ENCODE data around the gene COX7A1.
A peak's percentile ranks its signal among the peaks of the same experiment; 100 is the strongest.

The COX7A1 gene

GRCh38 chr19:36125557-36125956 lies 26.7 kb downstream of the COX7A1 start:
- Histone ChIP-seq H3K4me3 (ENCODE audit: low read length) (no peak overlapping the region), H3K4me1 (ENCODE audit: control insufficient read depth, insufficient read depth, low read length) (no peaks in the 10 kb centered on the region), H3K27me3 (ENCODE audit: control insufficient read depth, insufficient read depth, low read length) (no peaks in the 10 kb centered on the region), H3K9me3 (ENCODE audit: control insufficient read depth, insufficient read depth, low read length) (no peaks in the 10 kb centered on the region), H3K36me3 (ENCODE audit: control insufficient read depth, insufficient read depth, low read length) (peaks cover 10% of the 10 kb centered on the region), H3K27ac (ENCODE audit: low read length) (no peak overlapping the region)
- DNase-seq (ENCODE audit: low read depth, low spot score): no peak
- WGBS (ENCODE audit: insufficient coverage, insufficient read length): no CpG with 5 or more reads among the region's 9 CpGs

- H3K4me3 ChIP-seq (ENCODE audit: low read length): no peak overlapping the region
- DNase-seq (ENCODE audit: low read depth, low spot score): no peak
- WGBS (ENCODE audit: insufficient coverage, insufficient read length): no CpG with 5 or more reads among the region's 49 CpGs
- peaks cover 1% of the 10 kb centered on the region; the same call in 1 of the 2 replicates for H3K4me1 ChIP-seq (ENCODE audit: control insufficient read depth, insufficient read depth, low read length)
- no peaks in the 10 kb centered on the region for H3K27me3 ChIP-seq (ENCODE audit: control insufficient read depth, insufficient read depth, low read length)
- no peak overlapping the region for H3K27ac ChIP-seq (ENCODE audit: low read length)
- H3K9me3 ChIP-seq (ENCODE audit: control insufficient read depth, insufficient read depth, low read length): no peaks in the 10 kb centered on the region
- peaks cover 10% of the 10 kb centered on the region for H3K36me3 ChIP-seq (ENCODE audit: control insufficient read depth, insufficient read depth, low read length)
Measured at GRCh38 chr19:36121486-36122124, 30.6 kb downstream of the COX7A1 start.

- DNase-seq (ENCODE audit: low read depth, low spot score): no peak
- H3K9me3 ChIP-seq (ENCODE audit: control insufficient read depth, insufficient read depth, low read length): no peaks in the 10 kb centered on the region
- no CpG with 5 or more reads among the region's 18 CpGs for WGBS (ENCODE audit: insufficient coverage, insufficient read length)
- H3K27me3 ChIP-seq (ENCODE audit: control insufficient read depth, insufficient read depth, low read length): no peaks in the 10 kb centered on the region
- peaks cover 2% of the 10 kb centered on the region for H3K4me1 ChIP-seq (ENCODE audit: control insufficient read depth, insufficient read depth, low read length)
- H3K4me3 ChIP-seq (ENCODE audit: low read length): no peak overlapping the region
- peaks cover 10% of the 10 kb centered on the region for H3K36me3 ChIP-seq (ENCODE audit: control insufficient read depth, insufficient read depth, low read length)
- no peak overlapping the region for H3K27ac ChIP-seq (ENCODE audit: low read length)
Measured at GRCh38 chr19:36120984-36121358, 31.3 kb downstream of the COX7A1 start.

GRCh38 chr19:36120092-36120983 lies 31.9 kb downstream of the COX7A1 start:
- DNase-seq (ENCODE audit: low read depth, low spot score): no peak
- Histone ChIP-seq H3K27ac (ENCODE audit: low read length) (no peak overlapping the region), H3K9me3 (ENCODE audit: control insufficient read depth, insufficient read depth, low read length) (no peaks in the 10 kb centered on the region), H3K27me3 (ENCODE audit: control insufficient read depth, insufficient read depth, low read length) (no peaks in the 10 kb centered on the region), H3K4me3 (ENCODE audit: low read length) (no peak overlapping the region), H3K4me1 (ENCODE audit: control insufficient read depth, insufficient read depth, low read length) (peaks cover 2% of the 10 kb centered on the region), H3K36me3 (ENCODE audit: control insufficient read depth, insufficient read depth, low read length) (peaks cover 7% of the 10 kb centered on the region)
- no CpG with 5 or more reads among the region's 26 CpGs for WGBS (ENCODE audit: insufficient coverage, insufficient read length)

GRCh38 chr19:36116344-36116637 lies 36.0 kb downstream of the COX7A1 start:
- H3K4me1 ChIP-seq (ENCODE audit: control insufficient read depth, insufficient read depth, low read length): peaks cover 6% of the 10 kb centered on the region
- H3K27me3 ChIP-seq (ENCODE audit: control insufficient read depth, insufficient read depth, low read length): no peaks in the 10 kb centered on the region

GRCh38 chr19:36115453-36116343 lies 36.5 kb downstream of the COX7A1 start, which contains the start of gene TBCB:
Gene TBCB, plus strand, starts transcription at chr19:36115468. Its CDS starts 93 bp downstream, at chr19:36115561.
- no peaks in the 10 kb centered on the region for H3K27me3 ChIP-seq (ENCODE audit: control insufficient read depth, insufficient read depth, low read length)
- no peaks in the 10 kb centered on the region for H3K9me3 ChIP-seq (ENCODE audit: control insufficient read depth, insufficient read depth, low read length)
- WGBS (ENCODE audit: insufficient coverage, insufficient read length): no CpG with 5 or more reads among the region's 59 CpGs
- H3K27ac ChIP-seq (ENCODE audit: low read length): no peak within 1 kb of the TSS
- H3K36me3 ChIP-seq (ENCODE audit: control insufficient read depth, insufficient read depth, low read length): peaks cover 8% of the 10 kb centered on the region; the same call in 1 of the 2 replicates
- H3K4me3 ChIP-seq (ENCODE audit: low read length): peak within 1 kb of the TSS; percentile 78
- H3K4me1 ChIP-seq (ENCODE audit: control insufficient read depth, insufficient read depth, low read length): peaks cover 8% of the 10 kb centered on the region
- DNase-seq (ENCODE audit: low read depth, low spot score): no peak

More at GRCh38 chr19:36116344-36116637, 36.0 kb downstream of the COX7A1 start:
- H3K36me3 ChIP-seq (ENCODE audit: control insufficient read depth, insufficient read depth, low read length): peaks cover 8% of the 10 kb centered on the region; the same call in 1 of the 2 replicates
- WGBS (ENCODE audit: insufficient coverage, insufficient read length): no CpG with 5 or more reads among the region's 1 CpG
- DNase-seq (ENCODE audit: low read depth, low spot score): no peak
- no peak overlapping the region for H3K27ac ChIP-seq (ENCODE audit: low read length)
- no peaks in the 10 kb centered on the region for H3K9me3 ChIP-seq (ENCODE audit: control insufficient read depth, insufficient read depth, low read length)
- H3K4me3 ChIP-seq (ENCODE audit: low read length): peak overlapping the region; percentile 57; the same call in 1 of the 2 replicates

GRCh38 chr19:36114721-36115452 lies 37.4 kb downstream of the COX7A1 start, which contains the start of gene POLR2I:
Gene POLR2I, minus strand, starts transcription at chr19:36114875. Its CDS starts 19 bp downstream, at chr19:36114856.
- no peak within 1 kb of the TSS for H3K27ac ChIP-seq (ENCODE audit: low read length)
- WGBS (ENCODE audit: insufficient coverage, insufficient read length): no CpG with 5 or more reads among the region's 60 CpGs
- H3K36me3 ChIP-seq (ENCODE audit: control insufficient read depth, insufficient read depth, low read length): peaks cover 8% of the 10 kb centered on the region; the same call in 1 of the 2 replicates
- DNase-seq (ENCODE audit: low read depth, low spot score): peak; percentile 98
- H3K4me1 ChIP-seq (ENCODE audit: control insufficient read depth, insufficient read depth, low read length): peaks cover 8% of the 10 kb centered on the region
- H3K9me3 ChIP-seq (ENCODE audit: control insufficient read depth, insufficient read depth, low read length): no peaks in the 10 kb centered on the region
- H3K4me3 ChIP-seq (ENCODE audit: low read length): peak within 1 kb of the TSS; percentile 78
- no peaks in the 10 kb centered on the region for H3K27me3 ChIP-seq (ENCODE audit: control insufficient read depth, insufficient read depth, low read length)

GRCh38 chr19:36113894-36114720 lies 38.1 kb downstream of the COX7A1 start:
- Histone ChIP-seq H3K36me3 (ENCODE audit: control insufficient read depth, insufficient read depth, low read length) (peaks cover 8% of the 10 kb centered on the region; the same call in 1 of the 2 replicates), H3K9me3 (ENCODE audit: control insufficient read depth, insufficient read depth, low read length) (no peaks in the 10 kb centered on the region), H3K4me3 (ENCODE audit: low read length) (peak overlapping the region; percentile 78), H3K27ac (ENCODE audit: low read length) (no peak overlapping the region), H3K4me1 (ENCODE audit: control insufficient read depth, insufficient read depth, low read length) (peaks cover 8% of the 10 kb centered on the region), H3K27me3 (ENCODE audit: control insufficient read depth, insufficient read depth, low read length) (no peaks in the 10 kb centered on the region)
- no peak for DNase-seq (ENCODE audit: low read depth, low spot score)
- no CpG with 5 or more reads among the region's 48 CpGs for WGBS (ENCODE audit: insufficient coverage, insufficient read length)

GRCh38 chr19:36113425-36113824 lies 38.8 kb downstream of the COX7A1 start:
- Histone ChIP-seq H3K36me3 (ENCODE audit: control insufficient read depth, insufficient read depth, low read length) (peaks cover 8% of the 10 kb centered on the region; the same call in 1 of the 2 replicates), H3K9me3 (ENCODE audit: control insufficient read depth, insufficient read depth, low read length) (no peaks in the 10 kb centered on the region), H3K4me3 (ENCODE audit: low read length) (no peak overlapping the region), H3K27ac (ENCODE audit: low read length) (no peak overlapping the region), H3K27me3 (ENCODE audit: control insufficient read depth, insufficient read depth, low read length) (no peaks in the 10 kb centered on the region), H3K4me1 (ENCODE audit: control insufficient read depth, insufficient read depth, low read length) (peaks cover 8% of the 10 kb centered on the region)
- no peak for DNase-seq (ENCODE audit: low read depth, low spot score)
- no CpG with 5 or more reads among the region's 34 CpGs for WGBS (ENCODE audit: insufficient coverage, insufficient read length)

Measured in iPS DF 6.9 (cell line).